CD4-positive, alpha-beta T cell treated with Interleukin-12 subunit alpha and Interleukin-12 subunit beta, for 1 hour (primary cell): ENCODE results near the gene GNAI3.

ENCODE experiments used
- DNase-seq: peaks from one replicate; pipeline ENCODE4 v3.0.0-alpha.2; 2020

GNAI3 gene

GRCh38 chr1:109527098-109527811, 21.2 kb upstream of the GNAI3 start:
- no peak for DNase-seq

- no peak for DNase-seq
Observed at GRCh38 chr1:109527846-109528695, 20.3 kb upstream of the GNAI3 start.

DNA sequence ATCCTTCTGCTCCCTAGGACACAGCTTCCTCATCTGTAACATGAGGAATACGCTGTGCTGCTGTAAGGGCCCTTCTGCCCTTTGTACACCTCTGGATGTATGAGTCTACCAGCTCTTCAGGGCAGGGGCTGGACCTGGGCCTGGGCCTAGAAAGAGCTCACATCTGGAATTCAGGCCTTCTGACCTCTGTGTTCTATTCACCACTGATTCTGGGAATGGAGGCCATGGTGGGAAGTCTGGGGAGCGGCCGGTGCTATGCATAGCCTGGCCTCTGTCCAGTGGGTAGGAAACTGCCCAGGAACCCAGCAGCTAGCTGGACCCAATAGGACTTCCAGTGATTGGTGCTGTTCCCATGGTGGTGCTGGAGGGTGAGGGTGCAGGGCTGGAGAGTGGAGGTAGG, 19.7 kb upstream of the GNAI3 start:
- DNase-seq, result no peak

DNA sequence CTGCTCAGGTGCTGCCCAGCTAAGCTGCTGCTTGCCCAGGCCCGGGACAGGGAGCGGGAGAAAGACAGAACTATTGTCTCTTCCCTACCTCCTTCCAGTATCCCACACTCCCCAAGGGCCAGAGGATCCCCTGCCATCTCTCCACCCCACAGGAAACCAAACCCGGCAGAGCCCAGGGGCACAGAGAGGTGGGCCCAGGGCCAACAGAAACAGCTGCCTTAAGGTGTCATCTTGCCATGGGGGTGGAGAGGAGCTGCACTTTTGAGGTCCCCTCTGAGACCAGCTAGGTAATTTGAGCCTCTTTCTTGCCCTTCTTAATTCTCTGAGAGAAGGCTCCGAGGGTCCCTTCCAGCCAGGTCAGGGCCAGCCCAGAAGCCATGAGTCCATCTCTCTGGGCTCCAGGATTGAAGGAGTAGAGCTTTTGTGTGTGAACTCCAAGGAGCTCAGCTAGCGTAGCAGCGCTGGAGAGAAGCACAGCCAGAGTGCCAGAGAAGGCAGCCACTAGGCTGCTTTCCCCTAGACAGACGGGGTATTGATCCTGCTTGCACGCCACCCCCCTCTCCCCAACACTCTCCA, 18.4 kb upstream of the GNAI3 start:
- no peak for DNase-seq

DNA sequence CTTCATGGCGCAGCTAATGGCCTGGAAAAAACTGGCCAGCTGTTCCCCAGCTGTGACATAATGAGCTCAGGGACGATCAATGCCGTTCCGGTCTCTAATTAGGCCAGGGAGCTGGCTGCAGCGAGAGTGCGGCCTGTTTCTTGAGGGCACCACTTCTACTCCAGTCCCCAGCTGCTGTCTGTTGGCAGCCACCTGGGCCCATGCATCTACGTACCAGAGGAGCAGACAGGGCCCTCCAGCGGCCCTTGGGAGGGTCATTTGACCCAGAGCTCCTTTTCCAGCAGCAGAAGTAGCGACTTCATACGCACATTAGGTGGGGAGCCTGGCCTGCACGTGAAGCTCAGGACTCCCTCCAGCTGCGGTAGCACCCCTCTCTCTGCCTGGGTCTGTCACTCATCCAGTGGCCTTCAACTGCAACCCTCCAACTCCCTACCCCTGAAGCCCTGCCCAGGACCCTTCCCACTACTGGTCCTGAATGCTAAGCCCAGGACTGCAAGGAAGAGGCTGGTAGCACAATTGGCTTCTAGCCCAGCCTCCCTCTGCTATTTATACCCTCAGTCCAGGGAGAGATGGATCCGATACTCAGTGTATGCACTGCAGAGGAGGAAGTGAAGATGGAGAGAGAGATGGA, 17.8 kb upstream of the GNAI3 start:
- DNase-seq, result no peak

- no peak for DNase-seq
Observed at GRCh38 chr1:109531380-109531779, 17.0 kb upstream of the GNAI3 start.

DNA sequence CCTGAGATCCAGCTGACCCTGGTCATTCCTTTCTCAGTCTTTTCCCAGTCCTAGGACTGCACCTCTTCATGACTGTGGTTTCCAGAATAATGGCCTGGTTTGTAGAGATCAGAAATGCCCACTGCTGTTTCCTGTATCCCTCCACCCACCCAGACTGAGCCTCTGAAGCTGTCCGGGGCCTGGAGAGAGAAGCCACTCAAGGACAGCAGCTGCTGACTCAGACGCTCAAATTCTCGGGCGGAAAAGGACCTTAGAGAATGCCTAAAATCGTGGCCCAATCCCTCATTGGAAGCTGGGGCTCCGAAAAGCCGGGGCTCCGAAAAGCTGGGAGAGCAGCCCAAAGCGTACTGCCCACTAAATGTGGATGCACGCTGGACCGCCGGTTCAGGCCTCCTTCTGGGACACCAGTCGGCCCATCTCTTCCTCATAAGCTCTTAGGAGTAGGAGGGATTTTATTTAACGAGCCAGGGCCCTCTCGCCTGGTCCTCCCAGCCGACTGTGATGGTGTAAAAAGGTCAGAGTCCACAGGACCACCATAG, 16.5 kb upstream of the GNAI3 start:
- DNase-seq, result no peak

DNA sequence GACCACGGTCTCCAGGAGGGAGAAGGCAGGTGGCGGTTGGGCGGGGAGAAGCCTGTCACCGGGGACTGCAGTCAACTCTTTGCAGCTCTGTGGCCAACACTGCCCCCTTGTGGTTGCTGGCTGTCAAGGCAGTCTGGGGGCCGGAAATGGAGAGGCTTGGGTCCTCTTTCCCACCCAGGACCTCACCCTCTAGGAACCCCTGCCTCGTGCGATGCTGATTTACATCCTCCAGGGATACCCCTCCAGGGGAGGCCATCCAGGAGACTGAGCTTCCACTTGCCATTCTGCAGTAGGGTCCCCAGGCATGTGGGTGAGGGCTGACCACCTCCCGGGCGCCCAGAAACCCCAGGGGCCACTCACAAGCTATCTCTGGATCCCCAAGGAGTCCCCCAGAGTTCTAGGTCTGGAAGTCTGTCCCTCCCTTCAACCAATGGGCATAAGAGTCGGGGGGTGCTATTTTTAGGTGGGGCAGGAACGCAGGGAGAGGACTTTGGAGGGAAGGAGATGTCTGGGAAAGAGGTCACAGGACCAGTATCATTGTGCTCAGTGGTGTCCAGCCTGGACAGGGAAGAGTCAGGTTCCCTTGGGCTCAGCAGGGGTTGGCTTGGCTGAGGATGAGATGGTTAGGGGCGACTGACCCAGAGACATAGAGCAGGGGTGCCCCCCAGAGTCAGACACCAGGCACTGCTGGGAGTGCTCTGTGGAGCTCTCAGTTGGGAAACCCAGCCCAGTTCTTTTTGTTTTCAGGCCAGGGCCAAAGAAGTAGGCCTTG, 15.9 kb upstream of the GNAI3 start:
- DNase-seq, result peak; percentile 90

DNA sequence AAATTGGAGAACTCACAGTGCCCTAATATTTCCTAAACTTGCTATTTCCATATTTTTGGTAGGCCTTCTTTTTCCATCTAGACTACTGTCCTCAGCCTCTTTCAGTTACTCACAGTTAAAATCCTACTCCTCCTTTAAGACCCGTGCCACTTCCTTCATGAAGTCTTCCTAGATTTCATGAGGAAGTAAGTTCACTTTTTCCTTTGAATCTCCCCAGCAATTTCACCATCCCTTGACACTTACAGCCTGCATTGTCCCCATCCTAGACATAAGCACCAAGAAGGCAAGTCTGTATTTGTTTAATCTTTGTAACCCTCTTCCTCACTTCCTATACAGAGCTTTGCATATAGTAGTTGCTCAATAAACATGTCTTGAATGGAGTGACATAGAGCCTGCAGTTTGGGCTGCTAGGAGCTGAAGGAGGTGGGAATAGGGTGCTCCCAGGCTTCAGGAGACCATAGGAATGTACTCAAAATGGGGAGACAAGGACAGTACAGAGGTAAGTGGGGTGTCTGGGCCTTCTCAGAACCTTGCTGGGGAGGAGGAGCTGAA, 14.0 kb upstream of the GNAI3 start:
- DNase-seq, result no peak

- DNase-seq, result no peak
Observed at GRCh38 chr1:109535481-109535880, 12.9 kb upstream of the GNAI3 start.

DNA sequence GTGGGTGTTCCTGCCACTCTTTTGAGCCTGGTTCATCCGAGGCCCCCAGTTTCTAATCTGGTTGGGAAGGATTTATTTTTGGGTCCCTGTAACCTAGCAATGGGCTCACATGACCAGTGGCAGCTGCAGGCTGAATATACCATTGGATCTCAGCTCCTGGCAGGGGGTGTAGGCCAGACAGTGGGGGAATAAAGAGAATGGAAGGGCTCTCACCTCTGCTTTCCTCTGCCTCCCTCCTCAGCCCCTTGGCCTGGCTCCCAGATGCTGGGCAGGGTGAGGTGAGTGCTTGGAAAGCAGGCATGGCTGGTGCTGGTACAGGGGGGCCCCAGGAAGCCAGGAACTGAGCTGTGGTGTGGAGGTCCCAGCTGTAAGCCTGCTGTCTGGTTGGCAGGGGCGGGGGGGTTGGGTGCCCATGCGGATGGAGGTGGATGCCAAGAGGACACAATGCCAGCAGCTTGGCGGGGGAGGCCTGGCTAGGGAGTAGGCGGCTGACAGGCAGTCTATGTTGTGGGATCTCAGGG, 12.4 kb upstream of the GNAI3 start:
- DNase-seq, result no peak

DNA sequence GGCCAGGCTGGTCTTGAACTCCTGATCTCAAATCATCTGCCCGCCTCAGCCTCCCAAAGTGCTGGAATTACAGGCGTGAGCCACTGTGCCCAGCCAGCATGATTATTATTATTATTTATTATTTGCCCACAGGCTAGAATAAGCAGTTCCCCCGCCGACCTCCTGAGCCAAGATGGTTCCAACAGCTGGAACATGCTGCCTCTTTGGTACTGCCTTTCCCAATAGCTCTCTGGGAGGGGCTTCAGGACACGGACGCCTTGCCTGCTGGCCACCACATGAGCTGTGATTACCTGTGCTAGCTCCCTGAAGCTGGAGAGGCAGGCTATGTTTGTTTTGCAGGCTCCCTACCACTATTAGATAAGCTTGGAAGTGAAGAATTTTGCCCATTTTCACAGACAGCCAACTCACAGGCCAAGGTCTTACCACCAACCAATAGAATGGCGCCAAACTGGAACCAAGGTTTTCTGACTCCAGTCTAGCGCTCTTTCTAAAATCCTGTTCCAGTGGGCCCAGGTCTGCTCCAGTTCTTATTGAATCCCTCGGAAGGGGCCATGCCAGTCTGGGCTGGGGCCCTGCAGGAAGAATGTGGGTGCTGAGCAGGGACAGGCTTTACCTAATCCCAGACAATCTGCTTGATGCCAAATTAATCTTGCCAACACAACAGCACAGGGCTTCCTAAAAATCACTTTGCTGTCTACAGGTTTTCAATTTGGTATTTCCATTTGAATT, 10.8 kb upstream of the GNAI3 start:
- no peak for DNase-seq

DNA sequence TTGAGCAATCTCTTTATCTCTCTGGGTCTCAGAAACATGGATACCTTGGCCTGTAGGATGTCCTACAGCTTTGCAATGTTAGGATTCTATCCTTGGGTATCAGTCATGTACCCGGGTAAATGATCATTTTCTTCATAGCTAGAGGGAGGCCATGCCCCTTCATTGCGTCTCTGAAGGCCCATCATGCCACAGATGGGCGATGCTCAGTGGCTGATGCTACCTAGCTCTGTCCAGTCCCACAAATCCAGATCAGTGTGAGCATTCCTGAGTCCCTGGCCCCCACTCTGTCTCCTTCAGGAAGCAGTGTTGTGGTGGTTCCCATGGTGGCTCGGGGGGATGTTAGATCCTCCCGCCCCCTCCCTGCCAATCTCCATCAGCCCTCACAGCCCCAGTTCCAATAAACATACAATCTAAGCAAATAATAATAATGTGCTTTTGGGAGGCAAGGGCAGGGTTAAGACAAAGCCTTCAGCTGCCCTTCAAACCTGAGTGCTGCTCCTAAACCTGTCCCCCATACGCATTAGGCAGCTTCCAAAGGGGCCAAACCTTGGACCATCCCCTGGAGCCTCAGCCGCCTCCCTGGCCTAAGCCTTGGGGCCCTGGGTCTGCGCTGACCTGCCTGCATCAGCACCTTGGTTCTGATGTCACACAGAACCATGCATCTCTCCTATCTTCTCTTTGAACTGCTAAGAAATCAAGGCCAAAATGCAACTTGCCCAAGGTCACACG, 9.4 kb upstream of the GNAI3 start:
- no peak for DNase-seq

DNA sequence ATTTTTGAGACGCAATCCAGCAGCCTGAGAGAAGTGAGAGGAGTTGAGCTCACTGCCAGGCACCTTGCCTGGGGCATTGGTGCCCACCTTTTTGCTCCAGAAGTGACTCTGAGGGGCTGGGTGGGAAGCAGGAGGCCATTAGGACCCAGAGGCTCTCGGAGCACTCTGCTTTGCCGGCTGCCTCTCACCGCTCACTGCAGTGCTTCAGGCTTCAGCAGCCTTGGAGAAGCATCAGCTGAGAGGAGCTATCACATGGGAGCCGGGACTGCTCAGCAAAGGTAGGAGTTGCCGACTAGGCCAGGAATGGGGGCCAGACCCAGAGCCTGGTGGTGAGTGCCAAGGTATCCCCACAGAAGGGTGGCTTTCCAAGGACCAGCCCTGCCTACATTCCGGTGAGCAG, 8.7 kb upstream of the GNAI3 start, which contains the start of gene GPR61:
Gene GPR61, plus strand, starts transcription at position 197 of the 400 bp plus-strand sequence. CDS start 3,151 bp downstream, outside the sequence.
- DNase-seq, result no peak

DNA sequence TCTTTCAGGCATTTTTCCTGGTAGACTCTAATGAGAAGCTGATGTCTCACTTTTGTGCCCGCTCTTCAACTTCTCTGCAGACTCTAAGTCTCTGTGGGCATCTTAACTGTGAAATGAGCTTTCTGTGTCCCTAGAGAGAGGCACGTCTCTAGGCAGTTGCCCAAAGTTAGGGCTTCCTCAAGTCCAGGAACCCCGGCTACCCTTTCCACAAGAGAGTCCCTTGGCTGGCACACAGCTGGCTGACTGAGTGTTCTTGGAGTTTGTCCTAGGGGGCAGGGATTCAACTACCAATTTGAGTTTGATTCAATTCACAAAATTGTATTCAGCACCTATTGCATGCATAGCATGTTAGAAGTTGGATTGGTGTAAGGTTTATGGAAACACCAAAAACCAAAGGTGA, 7.3 kb upstream of the GNAI3 start:
- DNase-seq, result no peak

GRCh38 chr1:109542657-109543056, 5.8 kb upstream of the GNAI3 start:
- no peak for DNase-seq

DNA sequence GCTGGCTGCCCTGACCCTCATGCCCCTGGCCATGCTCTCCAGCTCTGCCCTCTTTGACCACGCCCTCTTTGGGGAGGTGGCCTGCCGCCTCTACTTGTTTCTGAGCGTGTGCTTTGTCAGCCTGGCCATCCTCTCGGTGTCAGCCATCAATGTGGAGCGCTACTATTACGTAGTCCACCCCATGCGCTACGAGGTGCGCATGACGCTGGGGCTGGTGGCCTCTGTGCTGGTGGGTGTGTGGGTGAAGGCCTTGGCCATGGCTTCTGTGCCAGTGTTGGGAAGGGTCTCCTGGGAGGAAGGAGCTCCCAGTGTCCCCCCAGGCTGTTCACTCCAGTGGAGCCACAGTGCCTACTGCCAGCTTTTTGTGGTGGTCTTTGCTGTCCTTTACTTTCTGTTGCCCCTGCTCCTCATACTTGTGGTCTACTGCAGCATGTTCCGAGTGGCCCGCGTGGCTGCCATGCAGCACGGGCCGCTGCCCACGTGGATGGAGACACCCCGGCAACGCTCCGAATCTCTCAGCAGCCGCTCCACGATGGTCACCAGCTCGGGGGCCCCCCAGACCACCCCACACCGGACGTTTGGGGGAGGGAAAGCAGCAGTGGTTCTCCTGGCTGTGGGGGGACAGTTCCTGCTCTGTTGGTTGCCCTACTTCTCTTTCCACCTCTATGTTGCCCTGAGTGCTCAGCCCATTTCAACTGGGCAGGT, 5.0 kb upstream of the GNAI3 start:
- no peak for DNase-seq

- no peak for DNase-seq
Observed at GRCh38 chr1:109543988-109544735, 4.3 kb upstream of the GNAI3 start.
